ENCODE data around the gene SIGLEC10. TPM values are rescaled to one million over a fixed set of nuclear protein-coding genes. Genes with fewer than 3 reads are reported as not detected.
"Not testable (repeated sequence)": the region's sequence is repeated elsewhere in the genome, so short reads cannot be mapped to it uniquely, and the experiment has no call there.

SIGLEC10 gene
- total RNA-seq, 1 donor from 2014 or later, result 1.4 TPM

DNA sequence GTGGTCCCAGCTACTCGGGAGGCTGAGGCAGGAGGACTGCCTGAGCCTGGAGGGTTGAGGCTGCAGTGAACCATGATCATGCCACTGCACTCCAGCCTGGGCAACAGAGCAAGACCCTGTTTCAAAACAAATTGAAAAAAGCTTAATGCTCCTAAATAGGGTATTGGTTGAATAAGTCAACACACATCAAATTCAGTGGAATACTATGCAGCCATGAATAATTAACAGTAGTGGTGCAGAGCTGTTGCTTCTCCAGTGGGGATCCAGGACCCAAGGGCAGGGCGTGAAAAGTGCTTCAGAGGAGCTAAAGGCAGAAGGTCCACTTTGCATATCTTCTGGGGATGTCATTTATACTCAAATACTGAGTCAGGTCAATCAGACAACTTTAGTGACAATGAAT, 22.6 kb upstream of the SIGLEC10 start:
- intact Hi-C loops (cut with micrococcal nuclease), result loop anchor here (2.0 to 5.0 kb wide), 3 partner anchors 183 to 333 kb away; partner anchors contain the start of gene CTU1

GRCh38 chr19:51439021-51439465, 21.6 kb upstream of the SIGLEC10 start:
- intact Hi-C loops (cut with micrococcal nuclease), result loop anchor here (1.0 kb wide), 2 partner anchors 41 to 100 kb away; no protein-coding TSS in a partner anchor

- intact Hi-C loops (cut with micrococcal nuclease), result no loop called here
Measured at GRCh38 chr19:51434456-51434855, 17.0 kb upstream of the SIGLEC10 start.

DNA sequence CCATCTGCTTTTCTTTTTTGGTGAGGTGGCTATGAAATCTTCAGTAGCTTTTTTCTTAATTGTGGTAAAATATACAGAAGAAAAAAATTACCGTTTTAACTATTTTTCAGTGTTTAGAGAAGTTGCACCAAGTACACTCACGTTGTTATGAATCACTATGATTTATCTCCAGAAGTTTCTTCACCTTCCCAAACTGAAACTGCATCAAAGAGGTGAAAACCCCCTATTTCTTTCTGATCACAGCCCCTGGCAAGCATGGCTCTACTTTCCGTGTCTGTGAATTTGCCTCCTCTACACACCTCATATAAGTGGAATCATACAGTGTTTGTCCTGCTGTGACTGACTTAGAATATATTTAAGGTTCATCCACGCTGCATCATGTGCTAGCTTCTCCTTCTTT, 15.6 kb upstream of the SIGLEC10 start:
- intact Hi-C loops (cut with micrococcal nuclease), result no loop called here

- intact Hi-C loops (cut with micrococcal nuclease), result no loop called here
Measured at GRCh38 chr19:51431124-51431523, 13.7 kb upstream of the SIGLEC10 start.

DNA sequence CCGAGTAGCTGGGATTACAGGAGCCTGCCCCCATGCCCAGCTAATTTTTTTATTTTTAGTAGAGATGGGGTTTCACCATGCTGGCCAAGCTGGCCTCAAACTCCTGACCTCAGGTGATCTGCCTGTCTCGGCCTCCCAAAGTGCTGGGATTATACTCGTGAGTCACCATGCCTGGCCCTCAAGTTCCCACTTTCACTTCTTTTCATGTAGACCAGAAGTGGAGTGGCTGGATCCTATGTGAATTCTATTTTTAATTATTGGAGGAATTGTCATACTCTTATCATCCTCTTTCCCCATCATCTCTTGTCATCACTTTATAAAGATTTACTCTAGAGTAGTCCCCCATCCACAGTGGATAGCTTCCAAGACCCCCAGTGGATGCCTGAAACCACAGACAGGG, 12.8 kb upstream of the SIGLEC10 start:
- intact Hi-C loops (cut with micrococcal nuclease), result no loop called here

- intact Hi-C loops (cut with micrococcal nuclease), result no loop called here
Measured at GRCh38 chr19:51427201-51427600, 9.8 kb upstream of the SIGLEC10 start.

GRCh38 chr19:51422053-51422448, 4.6 kb upstream of the SIGLEC10 start:
- intact Hi-C loops (cut with micrococcal nuclease), result loop anchor here (1.0 kb wide), 6 partner anchors 19 to 235 kb away; no protein-coding TSS in a partner anchor

- intact Hi-C loops (cut with micrococcal nuclease), result loop anchor here (1.0 kb wide), 6 partner anchors 20 to 236 kb away; no protein-coding TSS in a partner anchor
Measured at GRCh38 chr19:51421229-51422052, 4.0 kb upstream of the SIGLEC10 start.

DNA sequence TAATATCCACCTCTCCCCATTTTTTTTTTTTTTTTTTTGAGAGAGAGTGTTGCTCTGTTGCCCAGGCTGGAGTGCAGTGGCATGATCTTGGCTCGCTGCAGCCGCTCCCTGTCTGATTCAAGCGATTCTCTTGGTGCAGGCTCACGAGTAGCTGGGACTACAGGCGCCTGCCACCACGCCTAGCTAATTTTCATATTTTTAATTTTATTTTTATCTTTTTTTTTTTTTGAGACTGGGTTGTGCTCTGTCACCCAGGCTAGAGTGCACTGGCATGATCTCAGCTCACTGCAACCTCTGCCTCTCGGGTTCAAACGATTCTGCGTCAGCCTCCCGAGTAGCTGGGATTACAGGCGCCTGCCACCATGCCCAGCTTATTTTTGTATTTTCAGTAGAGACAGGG, 3.1 kb upstream of the SIGLEC10 start:
- intact Hi-C loops (cut with micrococcal nuclease), result loop anchor here (1.0 kb wide), 1 partner anchor 219 kb away; no protein-coding TSS in a partner anchor

DNA sequence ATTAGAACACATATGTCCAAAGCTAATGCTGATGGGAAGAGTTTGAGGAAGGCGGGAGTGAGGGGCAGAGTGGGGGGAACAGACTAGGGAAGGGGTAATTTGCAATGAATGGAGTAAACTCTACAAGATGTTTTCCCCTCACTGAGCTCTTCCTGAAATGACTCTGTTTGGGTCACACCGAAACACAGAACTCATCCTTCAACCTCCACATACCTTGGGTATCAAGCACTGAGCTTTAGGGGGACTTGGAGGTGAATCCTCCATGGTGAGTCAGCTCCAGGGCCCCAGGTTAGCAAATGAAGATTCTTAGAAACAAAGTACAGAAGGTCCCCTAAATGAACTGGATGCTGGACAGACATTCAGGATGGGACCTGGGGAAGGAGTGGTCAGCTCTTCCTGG, 1.3 kb upstream of the SIGLEC10 start:
- intact Hi-C loops (cut with micrococcal nuclease), result no loop called here

GRCh38 chr19:51417810-51418157, 342 bp upstream of the SIGLEC10 start:
- intact Hi-C loops (cut with micrococcal nuclease), result no loop called here

GRCh38 chr19:51416422-51416821, 1.0 kb downstream of the SIGLEC10 start:
- intact Hi-C loops (cut with micrococcal nuclease), result not testable (repeated sequence)

DNA sequence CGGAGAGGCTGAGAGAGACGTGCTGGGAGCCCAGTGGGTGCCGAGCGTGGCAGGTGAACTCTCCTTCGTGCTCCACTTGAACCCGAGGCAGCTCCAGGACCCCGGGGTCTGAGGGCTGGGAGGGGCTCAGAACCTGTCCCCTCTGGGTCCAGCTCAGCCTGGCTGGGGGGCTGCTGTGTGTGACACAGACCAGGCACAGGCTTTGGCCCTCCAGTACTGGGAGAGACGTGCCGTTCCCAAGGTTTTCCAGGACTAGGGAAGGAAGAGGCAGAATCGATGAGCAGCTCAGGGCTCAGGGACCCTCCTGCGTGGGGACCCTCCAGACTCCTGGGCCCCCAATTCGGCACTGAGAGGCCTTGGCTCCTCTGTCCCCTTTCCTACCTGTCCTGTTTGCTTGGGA, 2.3 kb downstream of the SIGLEC10 start:
- intact Hi-C loops (cut with micrococcal nuclease), result no loop called here

GRCh38 chr19:51410950-51411748, 6.3 kb downstream of the SIGLEC10 start:
- intact Hi-C loops (cut with micrococcal nuclease), result no loop called here

DNA sequence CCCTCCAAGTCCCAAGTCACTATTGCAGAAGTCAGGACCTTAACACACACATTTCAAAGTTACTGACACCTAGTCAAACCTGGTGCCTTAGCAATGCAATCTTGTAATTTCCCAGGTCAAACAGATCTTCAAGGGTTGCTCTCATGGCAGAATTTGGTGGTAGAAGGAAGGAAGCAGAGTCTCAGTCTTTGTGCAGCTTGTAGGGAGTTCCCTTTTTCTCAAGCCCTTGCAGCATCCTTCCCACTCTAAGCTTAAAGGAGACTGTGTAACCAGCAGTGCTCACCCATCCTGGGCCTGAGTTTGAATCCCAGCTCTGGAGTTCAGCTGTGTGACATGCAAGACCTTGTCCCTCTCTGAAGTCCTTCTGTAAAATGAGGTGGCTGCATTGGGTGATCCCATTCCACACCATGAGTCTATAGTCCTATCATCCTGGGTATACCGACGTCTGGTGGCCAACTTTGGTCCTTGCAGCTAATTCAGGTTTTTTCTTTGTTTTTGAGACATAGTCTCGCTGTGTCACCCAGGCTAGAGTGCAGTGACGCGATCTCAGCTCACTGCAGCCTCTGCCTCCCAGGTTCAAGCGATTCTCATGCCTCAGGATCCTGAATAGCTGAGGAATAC, 9.8 kb downstream of the SIGLEC10 start:
- intact Hi-C loops (cut with micrococcal nuclease), result loop anchor here (1.0 kb wide), 2 partner anchors 41 to 68 kb away; partner anchors contain the start of gene ETFB

DNA sequence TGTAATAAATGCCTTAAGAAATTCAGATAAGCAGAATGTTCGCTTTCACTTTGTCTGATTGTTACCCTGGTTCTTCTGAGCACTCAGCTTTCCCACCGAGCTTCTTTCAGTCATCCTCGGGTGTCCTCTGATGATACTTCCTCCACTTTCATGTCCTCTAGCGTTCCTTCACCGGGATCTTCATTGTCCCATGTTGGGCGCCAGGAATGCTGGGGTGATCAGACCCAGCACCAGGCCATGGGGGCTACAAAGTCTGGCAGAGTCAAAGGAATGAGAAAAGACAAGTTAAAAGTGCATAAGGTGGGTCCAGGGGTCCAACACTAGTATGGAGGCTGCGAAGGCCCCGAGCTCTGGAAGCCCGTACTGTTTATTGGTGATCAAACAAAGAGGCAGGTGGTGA, 15.3 kb downstream of the SIGLEC10 start:
- intact Hi-C loops (cut with micrococcal nuclease), result no loop called here

- intact Hi-C loops (cut with micrococcal nuclease), result loop anchor here (10.0 kb wide), 3 partner anchors 115 to 595 kb away; partner anchors contain the start of gene ZNF649
Measured at GRCh38 chr19:51399936-51400335, 17.5 kb downstream of the SIGLEC10 start.

GRCh38 chr19:51399231-51399630, 18.2 kb downstream of the SIGLEC10 start:
- intact Hi-C loops (cut with micrococcal nuclease), result loop anchor here (10.0 kb wide), 3 partner anchors 116 to 594 kb away; partner anchors contain the start of gene ZNF649

DNA sequence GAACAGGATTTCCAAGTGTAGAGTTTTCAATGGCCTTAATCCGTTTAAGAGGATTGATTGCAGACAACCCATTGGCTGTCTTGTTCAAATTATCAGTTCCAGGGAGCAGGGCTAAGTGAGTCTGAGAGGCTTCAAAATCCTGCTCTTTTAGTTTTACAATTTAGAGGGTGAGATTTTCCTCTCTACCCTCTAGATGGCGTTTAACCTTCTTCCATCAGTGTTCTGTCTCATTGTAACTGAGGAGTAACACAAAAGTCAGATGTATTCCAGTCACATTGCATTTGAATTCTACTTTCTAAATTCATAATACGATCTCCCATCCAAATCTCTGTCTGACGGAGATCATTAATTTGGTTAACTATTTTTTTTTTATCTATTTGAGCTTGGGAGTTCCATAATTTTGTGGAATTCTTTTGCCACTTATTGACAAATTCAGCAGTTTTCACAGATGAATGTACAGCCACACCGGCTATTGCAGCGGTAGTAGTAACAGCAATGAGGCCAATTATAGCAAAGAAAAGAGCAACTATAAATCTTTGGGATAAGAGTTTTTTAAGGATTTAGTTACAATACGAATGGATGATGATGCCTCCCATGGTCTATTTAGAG, 19.2 kb downstream of the SIGLEC10 start:
- intact Hi-C loops (cut with micrococcal nuclease), result loop anchor here (1.0 to 10.0 kb wide), 4 partner anchors 41 to 593 kb away; partner anchors contain the start of gene ZNF649

GRCh38 chr19:51397453-51397852, 20.0 kb downstream of the SIGLEC10 start:
- intact Hi-C loops (cut with micrococcal nuclease), result loop anchor here (10.0 kb wide), 3 partner anchors 117 to 593 kb away; partner anchors contain the start of gene ZNF649
